Fibroblast of the conjunctiva (primary cell): Measurements from ENCODE around the gene CACNA2D4.

Source experiments
- DNase-seq: peaks from one replicate; pipeline ENCODE4 v3.0.0-alpha.2; 2010; ENCODE audit warnings: low read depth

The CACNA2D4 gene

DNA sequence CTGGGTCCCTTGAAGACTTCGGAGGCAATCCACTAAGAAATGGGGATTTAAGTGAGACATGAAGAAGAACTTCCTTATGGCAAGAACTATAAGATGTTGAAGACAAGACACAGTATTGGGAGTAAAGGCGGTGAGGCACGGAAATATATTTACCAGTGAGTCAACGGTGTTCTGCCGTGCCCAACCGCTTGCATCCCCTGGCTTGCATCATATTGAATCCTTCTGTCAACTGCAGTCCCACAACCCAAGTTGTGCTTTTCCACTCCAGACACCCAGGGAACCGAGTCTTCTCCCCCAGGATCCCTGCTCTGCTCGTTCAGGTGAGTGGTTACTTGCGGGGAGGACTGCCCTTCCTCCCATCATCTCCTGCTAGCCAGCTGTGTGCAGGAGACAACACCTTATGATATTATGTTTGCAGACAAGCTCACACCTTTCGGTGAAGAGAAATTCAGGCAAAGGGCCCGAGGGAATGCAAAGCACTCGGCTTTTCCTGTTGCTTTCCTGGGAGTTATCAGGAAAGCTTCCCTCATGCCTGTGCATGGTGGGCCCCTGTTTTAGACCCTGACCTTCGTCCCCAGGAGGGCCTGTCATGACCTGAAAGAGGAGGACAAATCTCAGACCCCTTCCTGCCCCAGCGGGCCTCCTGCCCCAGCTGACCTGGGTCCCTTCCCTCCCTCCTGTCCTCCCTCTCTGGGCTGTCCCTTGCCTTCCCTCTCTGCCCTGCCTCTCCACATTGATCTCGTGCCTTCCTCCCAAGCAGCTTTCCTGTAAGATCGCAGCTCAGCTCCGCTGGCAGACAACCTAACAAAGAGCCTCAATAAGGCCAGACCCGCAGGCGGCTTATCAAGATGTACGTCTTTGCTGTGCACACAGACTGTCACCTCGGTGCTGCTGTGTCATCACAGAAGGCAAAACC lies 102.4 kb downstream of the CACNA2D4 start:
- no peak for DNase-seq

DNA sequence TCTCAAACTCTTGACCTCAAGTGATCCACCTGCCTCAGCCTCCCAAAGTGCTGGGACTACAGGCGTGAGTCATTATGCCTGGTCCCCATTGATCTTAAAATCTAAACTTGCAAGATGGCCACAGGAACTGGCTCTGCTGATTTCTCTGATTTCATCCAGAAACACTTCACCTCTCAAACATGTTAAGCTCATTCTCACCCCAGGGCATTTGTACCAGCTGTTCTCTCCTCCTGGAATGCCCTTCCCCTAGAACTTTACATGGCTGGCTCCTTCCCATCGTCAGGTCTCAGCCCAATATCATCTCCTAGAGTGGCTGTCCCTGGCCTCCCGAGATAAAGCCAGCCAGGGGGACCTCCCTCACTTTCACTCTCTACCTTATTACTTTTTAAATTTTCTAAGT lies 103.3 kb downstream of the CACNA2D4 start:
- DNase-seq = no peak

DNA sequence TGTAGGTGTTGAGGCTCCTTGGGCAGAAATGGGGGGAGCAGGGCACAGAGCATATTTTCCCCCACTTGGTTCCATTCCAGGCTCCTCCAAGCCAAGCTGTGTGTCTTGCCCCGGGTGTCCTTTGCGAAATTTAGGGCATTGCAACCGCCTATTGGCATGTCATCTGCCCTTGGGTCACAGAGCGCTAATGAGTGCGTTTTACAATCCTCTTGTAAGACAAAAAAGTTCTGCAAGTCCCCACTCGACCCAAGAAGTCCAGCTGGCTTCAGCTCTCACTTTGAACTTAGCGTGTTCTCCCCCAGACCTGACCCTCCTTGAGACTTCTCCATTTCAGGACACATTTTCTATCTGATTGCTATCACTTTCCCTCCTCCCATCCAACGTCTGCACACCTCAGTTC lies 104.2 kb downstream of the CACNA2D4 start:
- no peak for DNase-seq

DNA sequence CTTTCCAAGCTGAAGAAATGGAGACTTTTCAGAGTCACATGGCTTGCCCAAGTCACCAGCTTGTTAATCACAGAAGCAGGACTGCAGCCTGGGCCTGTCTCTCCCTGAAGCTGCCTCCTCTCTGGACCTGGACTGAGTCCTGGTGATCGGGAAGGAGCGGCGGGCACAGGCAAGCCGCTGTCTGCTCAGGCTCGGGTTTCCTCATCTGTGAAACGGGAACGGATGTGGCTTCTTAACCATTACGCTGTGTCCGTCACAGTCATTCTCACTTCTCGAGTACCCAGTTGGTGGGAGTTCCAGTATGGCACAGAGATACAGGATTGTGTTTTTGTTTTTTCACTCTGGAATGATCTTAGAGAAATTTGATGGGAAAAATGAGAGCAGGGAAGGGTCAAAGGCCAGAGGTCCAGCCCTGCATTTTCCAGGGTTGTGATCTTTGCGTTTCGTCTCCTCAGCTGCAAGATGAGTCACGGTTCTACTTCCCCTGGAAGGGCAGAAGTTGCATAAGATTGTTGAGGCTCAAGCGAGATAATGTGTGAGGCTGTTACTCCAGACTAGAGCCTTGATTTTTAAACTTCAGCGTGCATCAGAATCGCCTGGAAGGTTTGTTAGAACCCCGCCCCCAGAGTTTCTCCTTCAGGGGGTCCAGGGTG lies 105.7 kb downstream of the CACNA2D4 start:
- DNase-seq = peak; percentile 13

DNA sequence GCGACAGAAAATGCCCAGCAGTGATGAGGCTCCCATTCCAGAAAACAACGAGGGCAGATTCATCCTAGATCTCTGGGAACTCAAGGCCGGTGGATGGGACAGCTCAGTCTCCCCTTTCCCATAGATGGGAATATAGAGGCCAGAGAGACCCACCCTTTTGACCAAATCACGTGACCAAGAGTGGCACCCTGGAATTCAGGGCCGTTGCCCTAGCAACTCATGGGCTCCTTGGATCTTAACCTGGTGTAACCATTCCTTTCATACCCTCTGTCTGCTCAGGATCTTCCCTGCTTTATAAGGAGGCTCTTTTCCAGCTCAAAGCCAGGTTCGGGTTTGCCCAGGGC lies 106.5 kb downstream of the CACNA2D4 start:
- DNase-seq = no peak

DNA sequence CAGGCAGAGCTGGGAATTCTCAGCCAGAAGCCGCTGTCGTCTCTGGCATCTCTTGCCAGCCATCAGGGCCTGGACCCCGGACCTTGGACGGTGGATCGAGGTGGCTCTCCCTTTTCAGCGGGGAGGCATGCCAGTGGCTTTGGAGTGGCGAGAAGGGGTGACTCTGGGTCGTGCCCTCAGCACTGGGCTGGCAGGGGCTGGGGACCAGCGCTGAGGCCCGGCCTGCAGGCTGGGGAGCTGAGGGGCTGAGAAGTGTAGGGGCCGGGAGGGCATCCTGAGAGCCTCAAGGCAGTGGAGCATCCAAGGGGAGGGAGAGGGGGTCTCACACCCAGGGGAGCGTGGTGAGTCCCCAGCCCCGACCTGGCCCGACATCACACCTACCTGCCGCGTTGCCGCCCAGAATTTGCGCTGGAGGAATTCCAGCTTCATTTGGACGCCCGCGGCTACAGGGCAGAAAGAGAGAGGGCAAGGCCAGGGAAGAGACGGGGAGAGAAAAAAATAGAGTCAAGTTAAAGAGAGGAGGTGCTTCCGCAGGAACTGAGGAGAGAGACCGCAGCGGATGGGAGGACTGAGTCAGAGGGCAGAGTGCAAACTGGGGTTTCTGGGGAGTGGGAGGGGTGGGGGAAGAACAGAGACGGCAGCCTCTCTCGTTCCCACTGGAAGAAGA lies 107.0 kb downstream of the CACNA2D4 start:
- DNase-seq = no peak

DNA sequence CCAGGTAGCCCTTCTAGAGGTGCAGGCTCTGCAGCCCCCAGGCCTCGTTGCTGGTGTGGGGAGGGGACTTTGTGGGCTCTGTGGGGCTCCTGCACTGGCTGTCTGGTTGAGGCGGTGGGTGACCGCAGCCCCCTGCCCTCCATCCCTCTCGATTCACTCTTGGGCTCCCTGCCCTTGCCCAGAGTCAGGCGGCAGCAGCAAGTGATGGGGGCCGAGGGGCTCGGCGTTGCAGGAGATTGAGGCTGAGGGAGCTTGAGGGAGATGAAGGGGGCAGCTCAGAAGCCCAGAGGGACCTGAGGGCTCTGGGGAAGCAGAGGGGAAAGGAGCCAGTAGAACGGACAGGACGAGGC lies 107.5 kb downstream of the CACNA2D4 start:
- DNase-seq = no peak

DNA sequence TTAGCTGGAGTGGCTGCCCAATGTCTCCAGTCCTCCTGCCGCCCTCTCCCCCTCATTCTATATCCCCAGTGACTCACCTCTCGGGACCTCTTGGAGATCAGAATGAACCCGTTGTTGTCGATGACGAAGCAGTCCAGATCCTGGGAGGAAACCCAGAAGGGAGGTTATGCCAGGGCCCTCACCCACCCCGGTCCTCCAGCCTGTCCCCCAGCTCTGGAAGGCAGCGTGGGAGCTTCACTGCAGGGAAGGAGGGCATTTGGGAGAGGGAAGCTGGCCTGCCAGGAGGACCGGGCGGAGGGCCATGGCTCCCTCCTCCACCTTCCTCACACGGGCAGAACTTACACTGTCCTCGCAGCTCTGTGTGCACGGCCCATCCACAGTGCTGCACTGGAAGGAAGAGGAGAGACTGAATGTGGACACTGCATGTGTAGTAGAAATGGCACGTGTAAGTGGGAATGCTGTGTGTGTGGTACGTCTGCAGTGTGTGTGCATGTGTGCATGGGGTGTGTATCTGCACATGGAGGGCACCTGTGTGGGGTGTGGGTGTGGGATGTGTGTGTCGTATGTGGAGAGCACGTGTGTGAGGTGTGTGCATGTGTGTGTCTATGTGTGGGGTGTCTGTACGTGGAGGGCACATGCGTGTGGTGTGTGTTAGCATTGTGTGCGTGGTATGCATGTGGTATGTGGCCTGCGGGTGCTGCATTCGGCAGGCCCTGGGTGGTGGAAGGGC lies 108.1 kb downstream of the CACNA2D4 start:
- no peak for DNase-seq

DNA sequence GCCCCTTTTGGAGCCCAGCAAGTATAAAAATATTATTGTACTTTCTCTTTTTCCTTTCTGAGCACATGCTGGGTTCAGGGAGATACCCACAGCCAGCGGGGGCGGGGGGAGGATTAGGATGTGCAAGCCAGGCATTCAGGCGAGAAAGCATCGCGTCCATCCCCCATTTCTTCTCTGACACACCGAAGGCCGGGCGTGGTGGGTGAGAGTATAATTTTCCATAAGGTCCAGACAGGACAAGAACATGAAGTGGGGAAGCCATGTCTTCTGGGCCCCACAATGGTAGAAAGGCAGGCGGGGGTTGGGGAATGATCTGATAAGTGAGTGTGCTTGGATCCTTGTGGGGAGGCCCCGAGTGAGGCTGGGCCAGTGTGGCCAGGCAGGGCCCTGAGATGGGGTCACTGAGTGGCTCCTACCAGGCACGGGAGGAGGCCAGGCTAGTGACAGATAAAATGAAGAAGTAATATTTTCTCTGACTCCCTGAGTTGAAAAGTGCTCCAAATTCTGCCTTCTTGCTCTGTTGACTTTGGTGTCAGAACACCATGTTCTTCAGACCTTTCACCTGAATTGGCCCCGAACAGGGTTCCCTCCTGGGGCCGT lies 108.8 kb downstream of the CACNA2D4 start:
- DNase-seq = no peak

DNA sequence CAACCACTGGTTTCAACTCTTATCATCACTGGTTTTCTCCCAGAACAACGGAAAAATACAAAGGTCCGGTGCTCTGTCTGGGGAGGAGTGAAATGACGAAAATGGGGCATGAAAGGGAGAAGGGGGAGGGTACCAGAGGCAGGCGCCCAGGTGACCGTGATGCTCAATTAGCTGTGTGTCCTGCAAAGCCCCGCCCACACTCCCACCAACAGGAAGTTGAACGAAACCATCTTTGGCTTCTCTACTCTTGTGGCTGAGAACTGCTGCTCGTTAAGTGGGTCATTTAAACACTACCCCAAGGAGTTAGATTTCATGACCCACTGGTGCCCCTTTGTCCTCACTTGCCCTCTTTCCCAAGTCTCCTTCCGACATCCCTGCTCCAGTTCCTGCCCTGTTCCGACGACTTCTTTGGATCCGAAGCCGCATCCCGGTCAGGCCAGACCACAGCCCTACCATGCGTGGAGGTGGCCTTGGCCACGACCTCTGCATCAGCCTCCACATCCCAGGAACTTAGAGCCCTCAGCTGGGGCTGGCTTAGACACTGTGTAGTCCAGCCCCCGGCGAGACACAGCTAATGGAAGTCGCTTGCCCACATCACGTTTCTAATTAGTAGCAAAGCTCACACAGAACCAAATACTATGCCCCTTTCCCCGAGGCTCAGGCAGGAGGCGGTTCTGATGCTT lies 109.5 kb downstream of the CACNA2D4 start:
- no peak for DNase-seq

DNA sequence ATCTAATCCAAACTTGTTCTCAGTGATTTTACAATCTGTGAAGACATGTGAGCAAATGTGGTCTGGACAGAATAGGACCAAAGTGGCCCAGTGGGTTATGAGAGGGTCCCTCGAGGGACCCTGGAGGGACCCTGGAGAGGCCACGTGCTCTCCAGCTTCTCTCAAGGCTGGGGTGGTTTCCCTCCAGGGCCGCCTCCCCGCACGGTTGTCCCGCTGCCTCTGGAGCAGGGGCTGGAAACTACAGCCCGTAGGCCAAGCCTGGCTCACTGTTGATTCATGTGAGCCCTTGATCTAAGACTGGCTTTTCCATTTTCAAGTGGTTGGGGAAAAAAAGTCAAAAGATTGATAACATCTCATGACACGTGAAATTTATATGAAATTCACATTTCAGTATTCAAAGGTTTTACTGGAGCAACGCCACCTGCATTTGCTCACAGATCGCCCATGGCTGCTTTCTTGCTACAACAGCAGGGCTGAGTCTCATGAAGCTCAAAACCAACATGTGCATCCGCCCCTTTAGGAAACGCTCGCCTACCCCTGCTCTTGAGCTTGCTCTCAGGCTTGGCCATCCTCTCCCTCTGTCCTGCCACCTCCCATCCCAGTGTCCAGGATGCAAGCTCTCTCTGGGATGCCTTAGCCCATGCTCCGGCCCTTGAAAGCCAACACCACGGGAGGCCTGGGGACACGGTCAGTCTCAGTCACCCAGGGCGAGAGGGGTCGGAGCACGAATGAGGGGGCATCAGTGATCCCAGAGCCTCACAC lies 110.2 kb downstream of the CACNA2D4 start:
- no peak for DNase-seq

DNA sequence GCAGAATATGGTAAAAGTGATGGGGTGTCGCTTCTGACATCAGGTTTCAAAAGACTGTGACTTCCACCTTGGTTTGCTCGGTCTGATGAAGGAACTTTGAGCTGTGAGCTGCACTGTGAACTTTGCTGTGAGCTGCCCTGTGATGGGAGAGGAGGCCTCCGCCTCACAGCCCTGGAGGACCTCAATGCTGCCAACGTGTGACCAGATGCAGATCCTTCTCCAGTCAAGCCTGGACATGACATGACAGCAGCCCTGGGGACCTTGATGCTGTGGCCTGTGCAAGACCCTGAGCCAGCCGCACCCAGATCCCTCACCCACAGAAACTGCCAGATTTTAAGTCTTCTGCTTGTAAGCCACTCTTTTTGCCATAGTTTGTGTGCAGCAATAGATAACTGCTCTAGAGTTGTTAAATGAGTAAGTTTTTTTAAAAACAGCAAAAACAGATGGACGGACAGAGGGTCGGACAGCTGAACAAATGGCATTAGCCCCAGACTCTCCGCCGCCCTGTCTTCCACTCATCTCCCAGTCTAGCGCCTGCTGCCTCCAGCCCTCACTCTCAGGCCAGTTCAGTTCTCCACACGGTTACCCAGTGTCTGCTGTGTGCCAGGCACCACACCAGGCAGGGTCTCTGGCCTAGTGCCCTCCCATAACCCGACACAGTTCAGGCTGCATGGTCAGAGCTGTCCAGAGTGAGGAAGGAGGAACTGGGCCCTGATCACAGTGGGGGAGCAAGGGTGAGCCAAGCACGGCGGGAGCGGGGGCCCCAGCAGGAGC lies 111.2 kb downstream of the CACNA2D4 start:
- DNase-seq = no peak

DNA sequence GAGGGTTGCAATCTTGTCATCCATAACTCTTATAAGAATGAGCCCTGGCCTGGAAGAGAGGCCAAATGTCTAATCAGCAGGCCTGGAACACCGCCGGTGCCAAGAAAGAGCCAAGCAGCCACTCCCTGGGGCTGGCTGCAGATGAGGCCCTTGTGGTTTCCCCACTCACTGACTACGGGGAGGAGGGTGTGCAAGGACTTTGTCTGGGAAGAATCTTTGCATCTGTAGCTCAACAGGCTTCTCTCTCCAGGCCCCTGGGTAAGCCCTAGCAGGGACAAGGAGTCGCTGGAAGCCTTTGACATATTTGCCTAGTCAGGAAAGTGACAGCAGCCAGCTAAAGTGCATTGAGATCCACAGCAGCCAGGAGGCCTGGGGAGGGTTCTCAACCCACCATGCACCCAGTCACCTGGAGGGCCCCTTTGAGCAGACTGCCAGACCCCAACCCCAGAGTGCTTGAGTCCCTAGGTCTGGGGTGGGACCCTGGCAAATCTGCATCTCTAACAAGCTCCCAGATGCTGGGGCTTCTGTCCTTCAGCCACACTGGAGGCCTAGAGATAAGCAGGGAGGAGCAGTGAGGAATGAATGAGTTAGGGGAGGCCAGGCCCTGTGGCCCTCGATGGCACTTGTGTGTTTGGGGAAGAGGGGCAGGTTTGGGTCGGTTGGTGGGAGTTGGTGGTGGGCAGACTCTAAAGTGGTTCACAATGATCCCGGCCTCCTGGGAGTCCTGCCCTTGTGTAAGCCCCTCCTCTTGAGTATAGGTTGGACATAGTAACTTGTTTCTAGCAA lies 112.0 kb downstream of the CACNA2D4 start:
- DNase-seq = no peak

DNA sequence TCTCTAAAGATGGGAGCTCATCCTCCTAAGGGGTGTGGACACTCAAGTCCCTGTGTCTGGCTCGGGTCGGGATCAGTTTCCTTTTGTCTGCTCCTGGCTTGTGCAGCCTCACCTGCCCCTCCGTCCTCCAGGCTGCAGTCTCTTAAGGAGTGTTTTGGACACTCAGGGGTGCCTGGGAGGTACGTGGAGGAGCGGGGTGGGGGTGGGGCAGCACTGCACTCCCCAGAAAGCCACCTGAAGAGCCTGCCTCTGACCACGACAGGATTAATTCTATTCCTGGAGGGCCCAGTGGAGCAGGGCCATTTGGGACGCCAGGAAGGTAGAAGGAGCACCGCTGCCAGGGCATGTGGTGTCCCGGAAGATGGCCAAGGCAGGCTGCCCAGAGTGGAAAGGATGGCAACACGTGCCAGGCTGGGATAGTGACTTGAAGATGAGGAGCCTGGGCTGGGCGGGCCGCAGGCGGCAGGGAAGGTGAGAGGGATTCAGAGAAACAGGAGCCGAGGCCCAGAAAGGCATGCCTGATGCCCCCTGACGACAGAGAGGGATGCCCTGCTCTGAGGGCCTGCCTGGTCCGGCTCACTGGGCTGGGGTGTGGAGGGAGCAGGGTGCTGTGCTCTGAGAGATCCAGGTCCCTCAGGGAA lies 112.9 kb downstream of the CACNA2D4 start:
- no peak for DNase-seq

DNA sequence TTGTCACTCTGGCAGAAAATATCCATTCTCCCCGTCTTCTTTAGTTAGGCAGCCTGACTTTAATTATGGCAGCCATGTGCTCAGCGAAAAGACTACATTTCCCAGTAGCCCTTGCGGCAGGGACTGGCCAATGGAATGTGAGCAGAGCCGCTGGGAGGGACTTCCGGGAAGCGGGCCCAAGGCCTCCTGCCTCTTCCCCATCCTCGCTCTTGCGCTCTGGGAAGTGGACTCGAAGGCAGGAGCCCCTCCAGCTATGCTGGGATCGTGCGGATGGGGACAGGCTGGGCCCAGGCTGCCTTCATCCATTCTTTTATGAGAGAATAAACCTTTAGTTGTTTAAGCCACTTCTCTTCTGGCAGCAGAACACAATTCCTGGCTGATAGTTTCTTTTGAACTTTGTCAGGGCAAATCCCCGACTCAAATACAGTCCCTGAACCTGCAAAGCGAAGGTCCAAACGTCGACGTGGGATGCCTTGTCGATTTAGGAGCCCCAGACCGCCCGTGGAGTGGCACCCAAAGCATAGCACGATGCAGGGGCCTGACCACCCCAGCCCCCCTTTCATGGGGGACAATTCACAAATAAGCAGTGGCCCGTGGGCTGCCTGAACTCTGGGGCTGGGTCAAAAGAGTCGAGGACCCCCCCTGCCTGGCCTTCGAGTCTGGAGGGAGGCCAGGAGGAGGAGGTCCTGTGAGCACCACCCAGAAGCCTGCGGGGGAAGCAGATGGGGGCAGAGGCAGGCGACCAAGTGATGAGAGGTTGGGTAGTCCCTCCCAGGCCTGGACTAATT lies 113.7 kb downstream of the CACNA2D4 start:
- peak; percentile 88 for DNase-seq

DNA sequence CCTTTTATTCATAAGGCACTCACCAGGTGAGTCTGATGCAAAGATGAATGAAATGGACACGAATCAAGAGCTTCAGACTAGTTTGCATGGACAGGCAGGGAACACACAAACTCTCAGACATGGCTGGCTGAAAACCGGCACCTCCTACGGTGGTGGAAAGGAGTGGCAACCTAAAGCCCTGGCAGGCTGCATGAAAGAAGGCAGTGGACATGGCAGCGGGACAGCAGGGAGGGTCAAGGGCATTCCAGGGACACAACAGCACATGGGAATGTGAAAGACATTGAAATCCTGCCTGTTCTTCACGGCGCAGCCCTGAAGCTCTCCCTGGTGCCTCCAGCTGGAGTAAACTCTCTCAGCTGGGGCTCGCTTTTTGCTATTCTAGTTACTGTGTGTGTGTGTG lies 114.7 kb downstream of the CACNA2D4 start:
- no peak for DNase-seq

DNA sequence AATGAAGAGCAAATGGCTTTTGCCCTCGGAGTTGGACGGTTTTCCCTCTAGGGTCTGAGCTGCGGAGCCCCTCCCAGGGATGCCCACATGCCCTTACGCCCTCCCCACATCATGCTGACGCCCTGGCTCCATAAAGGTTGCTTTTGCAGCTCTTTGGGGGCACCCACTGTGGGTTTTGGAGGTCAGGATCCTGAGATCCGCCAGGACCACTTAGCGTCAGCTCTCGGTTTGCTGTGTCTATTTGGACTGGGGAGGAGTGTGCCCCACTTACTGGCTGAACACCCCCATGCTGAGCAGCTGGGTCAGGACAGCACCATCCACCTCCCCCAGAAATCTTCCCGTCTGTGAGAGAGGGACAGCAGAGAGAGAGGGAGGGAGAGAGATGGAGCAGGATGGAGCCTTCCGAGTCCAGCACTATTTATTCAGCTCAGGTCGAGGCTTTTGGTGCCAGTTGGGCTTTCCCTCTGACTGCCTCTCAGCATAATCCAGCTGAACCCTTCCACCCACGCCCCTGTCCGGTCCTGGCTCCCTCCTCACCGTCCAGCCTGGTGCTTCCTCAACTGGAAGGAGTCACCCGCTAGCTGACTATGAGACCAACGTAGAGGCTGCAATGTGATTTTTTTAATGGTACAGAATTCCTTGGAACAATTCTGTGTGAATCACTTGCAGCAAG lies 117.0 kb downstream of the CACNA2D4 start:
- no peak for DNase-seq
